GM19099 (cell line): ENCODE measurements around the gene TPGS1.

Source experiments
- POLR2A ChIP-seq: IDR thresholded peaks from 3 replicates; pipeline ENCODE4 v1.6.1; 2011; ENCODE audit warnings: low read depth; ENCODE audit not compliant: insufficient read length; ENCODE audit errors: extremely low read depth

Gene TPGS1

DNA sequence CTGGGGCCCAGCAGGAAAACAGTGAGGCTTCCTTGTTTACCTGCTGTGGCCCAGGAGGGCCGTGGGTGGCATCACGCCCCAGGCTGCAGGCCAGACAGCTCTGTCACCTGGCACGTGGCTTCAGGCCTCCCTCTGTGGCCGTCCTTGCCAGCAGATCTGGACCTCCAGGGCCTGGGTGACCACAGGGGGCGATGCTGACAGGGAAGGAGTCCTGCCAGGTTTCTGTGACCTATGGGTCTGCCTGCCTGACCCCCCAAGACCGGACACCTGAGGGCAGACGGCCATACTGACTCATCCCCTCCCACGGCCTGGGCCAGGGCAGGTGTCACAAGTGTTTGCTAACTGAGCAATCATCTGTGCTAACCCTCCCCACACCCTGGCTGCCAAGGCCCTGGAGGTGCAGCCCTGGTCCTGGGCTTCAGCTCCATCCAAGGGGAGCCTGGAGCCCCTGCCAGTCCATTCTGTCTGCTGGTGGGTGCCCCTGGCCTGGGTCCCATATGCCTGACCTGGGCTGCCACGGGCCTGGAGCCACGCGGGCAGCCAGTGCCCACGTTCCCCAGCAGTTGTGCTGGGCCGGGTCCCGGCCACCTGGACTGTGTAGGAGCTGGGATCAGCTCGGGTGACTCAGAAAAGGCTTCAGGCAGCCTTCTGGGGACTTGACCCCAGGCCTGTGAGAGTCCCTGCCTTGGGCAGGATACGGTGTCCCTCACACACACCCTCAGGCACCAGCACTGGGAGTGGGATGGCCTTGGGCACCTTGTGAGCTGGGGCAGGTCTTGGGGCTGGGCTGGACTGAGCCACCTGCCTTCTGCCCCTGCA is 27.9 kb downstream of the TPGS1 start:
- TF ChIP-seq POLR2A, result no peak

DNA sequence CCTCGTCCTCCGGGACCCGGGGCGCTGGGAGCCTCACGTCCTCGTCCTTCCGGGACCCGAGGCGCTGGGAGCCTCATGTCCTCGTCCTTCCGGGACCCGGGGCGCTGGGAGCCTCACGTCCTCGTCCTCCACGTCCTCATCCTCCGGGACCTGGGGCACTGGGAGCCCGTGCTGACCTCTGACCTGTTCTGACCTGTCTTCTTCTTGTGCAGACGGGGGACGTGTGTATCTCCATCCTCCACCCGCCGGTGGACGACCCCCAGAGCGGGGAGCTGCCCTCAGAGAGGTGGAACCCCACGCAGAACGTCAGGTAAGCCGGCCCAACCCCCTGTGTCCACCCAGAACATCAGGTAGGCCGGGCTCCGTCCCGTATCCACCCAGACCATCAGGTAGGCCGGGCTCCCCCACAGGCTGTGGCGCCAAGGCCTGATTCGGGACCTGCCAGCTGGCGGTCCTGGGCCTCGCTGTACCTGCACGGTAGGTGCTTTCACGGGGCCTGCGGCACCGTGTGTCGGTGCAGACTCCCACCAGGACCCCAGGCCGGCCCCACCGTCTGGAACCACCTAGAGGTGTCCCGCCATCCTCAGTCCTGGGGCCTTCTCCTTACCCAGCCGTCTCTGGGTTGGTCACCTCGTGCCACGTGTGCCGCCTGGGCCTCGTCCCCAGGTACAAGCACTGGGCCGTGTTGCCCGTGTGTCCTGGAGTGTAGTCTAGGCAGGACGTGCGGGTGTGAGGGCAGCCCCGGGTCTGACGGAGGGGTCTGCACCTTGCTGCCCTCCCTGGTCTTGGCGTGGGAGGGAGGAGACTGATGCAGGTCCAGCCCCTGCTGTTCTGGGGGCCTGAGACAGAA is 29.0 kb downstream of the TPGS1 start:
- TF ChIP-seq POLR2A, result no peak

GRCh38 chr19:536881-537404 is 29.6 kb downstream of the TPGS1 start:
- TF ChIP-seq POLR2A, result no peak

DNA sequence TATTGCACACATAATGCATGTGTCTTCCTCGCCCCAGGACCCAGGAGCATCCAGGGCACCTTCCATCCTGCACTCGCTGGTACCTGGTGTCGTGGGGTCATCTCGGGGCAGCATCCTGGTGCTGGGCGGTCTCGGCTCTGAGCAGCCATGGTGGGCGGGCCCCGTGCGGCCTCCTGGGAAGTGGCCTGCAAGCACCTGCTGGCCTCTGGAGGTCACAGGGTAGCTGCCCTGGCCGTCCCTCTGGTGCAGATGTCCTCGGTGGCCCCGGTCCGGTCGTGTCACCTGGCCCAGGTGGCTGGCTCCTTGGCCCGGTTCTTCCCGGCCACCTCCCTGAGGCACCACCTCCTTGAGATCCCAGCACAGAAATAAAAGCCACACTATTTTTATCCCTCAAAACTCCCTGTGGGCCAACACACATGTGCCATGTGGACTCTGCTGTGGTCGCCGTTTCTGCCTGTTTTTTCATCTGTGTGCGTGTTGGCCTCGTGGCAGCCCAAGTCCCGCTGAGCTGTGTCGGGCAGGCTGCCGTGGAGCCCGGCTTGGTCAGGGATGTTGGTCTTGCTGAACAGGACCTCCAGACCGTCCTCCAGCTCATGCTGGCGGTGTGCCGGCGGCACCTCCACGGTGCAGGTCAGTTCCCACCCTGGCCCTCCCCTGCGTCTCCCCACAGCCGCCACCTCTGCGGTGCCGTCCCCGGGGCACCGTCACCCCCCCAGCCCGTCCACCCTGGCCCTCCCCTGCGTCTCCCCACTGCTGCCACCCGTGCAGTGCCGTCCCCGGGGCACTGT is 31.5 kb downstream of the TPGS1 start:
- TF ChIP-seq POLR2A, result no peak

GRCh38 chr19:539429-540030 is 32.2 kb downstream of the TPGS1 start:
- TF ChIP-seq POLR2A, result no peak

DNA sequence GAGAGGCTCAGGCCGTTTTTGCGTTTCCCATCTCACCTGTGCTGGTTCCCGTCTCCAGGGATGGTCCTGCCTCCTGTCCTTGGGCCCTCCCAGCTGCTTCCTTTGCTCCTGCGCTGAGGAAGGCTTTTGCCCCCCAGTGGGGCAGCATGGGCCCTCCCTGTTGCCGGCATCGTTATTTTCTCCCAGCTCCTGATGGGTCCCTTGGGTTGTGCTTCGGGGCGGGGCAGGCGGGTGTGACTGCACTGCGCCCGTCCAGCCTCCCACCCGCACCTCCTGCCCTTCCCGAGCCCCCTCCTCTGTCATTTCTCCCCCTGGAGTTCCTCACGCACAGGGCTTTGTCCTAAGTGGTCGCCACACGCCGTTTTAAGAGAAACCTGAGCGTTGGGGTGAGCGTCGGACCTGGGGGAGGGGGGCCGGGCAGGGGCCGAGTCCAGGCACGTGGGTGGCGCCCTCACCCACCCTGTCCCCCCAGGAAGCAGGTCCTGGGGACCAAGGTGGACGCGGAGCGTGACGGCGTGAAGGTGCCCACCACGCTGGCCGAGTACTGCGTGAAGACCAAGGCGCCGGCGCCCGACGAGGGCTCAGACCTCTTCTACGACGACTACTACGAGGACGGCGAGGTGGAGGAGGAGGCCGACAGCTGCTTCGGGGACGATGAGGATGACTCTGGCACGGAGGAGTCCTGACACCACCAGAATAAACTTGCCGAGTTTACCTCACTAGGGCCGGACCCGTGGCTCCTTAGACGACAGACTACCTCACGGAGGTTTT is 33.8 kb downstream of the TPGS1 start:
- TF ChIP-seq POLR2A, result no peak

- no peak for TF ChIP-seq POLR2A
Measured at GRCh38 chr19:541699-542098, 34.4 kb downstream of the TPGS1 start.

DNA sequence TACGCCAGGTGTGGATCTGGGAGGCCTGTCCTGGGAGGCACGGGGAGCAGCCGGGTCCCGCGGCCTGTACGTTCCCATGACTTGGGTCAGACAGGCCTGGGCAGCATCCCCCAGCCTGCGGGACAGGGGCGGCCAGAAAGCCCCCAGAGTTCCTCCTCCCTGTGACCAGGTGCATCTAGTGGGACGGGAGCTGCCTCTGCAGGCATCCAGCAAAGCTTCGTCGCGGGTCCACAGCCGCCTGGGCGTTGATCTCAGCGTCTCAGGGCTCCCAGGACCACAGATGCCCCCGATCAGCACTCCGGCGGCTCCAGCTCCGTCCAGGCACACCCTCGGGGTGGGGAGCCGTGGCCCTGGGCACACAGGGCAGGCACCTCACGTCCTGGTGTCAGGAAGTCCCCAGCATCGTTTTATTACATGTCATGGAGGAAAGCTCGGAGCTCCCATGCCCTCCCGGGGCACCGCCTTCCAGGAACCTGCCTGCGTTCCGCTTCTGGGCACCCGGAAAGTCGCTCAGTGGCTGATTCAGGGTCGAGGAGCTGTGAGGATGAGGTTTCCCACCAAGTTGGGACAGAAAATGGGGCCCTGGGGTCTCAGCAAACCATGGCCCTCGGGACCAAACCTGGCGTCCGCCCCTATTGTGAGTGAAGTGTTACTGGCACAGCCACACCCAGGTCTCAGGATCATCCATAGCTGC is 35.0 kb downstream of the TPGS1 start:
- no peak for TF ChIP-seq POLR2A

DNA sequence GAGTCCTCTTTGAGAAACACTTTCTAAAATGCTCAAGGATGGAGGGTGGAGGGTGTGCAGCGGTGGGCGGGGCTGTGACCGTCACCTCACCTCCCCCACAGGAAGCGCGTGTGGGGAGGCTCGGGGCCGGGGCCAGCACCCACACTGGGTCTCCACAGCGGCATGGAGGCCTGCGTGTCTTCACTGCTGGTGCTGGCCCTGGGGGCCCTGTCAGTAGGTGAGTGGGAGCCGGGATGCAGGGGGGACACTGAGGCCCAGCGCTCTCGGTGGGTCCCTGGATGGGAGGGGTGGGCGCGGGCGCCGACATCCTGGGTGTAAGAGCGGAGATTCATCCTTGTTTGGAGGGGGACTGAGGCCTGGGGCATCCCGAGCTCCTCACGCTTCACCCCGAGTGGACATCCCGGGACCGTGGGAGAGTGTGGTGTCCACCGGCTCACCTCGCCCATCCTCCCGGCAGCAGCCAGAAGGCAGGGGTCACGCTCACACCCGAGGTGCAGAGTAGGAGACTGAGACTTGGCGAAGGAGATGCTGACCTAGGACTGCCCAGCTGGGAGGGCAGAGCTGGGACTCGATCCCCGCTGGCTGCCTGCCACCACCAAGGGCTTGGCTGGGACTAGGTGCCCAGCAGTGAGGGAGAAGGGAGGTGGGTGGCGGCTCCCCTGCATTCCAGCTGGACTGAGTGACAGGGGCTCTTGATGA is 36.8 kb downstream of the TPGS1 start, which contains the start of gene GZMM:
Gene GZMM (plus strand): TSS at position 144 of the 699 bp plus-strand sequence. CDS start 19 bp downstream, at position 163.
- TF ChIP-seq POLR2A, result no peak

GRCh38 chr19:547117-547516 is 39.8 kb downstream of the TPGS1 start:
- TF ChIP-seq POLR2A, result no peak

DNA sequence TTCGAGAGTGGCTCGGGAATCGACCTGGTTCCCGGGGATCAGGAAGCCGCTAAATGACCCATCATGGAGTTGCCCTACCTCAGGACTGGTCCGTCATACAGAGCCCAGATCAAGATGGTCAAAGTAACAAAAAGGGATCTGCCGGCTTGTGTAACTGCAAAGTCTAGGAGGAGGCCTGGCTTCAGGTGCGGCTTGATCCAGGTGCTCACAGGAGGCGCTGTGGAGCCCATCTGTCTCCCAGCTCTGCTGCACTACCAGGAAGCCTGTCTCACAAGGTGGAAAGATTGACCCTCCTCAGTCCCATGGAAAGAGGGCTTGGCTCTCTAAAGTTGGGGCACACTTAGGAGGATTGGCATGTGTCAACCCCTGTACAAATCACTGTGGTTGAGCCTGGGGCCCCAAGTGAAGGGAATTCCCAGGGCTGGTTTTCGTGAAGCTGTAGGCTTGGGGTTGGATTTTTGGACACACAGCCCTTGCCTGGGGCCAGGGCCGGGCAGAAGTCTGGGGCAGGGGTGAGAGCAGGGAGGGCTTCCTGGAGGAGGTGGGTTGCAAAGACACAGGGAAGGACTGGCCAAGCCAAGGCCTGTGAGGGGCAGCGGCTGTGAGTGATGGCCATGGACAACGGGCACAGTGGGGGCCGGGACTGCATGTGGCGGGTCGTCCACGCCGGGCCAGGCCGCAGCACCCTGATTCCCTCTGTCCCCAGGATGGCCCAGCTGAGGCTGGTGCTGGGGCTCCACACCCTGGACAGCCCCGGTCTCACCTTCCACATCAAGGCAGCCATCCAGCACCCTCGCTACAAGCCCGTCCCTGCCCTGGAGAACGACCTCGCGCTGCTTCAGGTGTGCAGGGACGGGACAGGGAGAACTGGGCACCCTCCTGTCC is 40.8 kb downstream of the TPGS1 start:
- TF ChIP-seq POLR2A, result no peak
